Chondrocyte (in vitro differentiated cells): ENCODE measurements around the gene CCNDBP1. TPM values are rescaled to one million over a fixed set of nuclear protein-coding genes. Genes with fewer than 3 reads are reported as not detected.
"Not testable (repeated sequence)": the region's sequence is repeated elsewhere in the genome, so short reads cannot be mapped to it uniquely, and the experiment has no call there.

ENCODE experiments used
- DNase-seq: peaks from one replicate; pipeline ENCODE4 v3.0.0; 2021; ENCODE audit warnings: mixed read lengths, low spot score
- H3K27ac Mint-ChIP-seq: one replicate; pipeline ENCODE4 v1.8.0; 2021; ENCODE audit warnings: mild to moderate bottlenecking, moderate library complexity, mixed read lengths; ENCODE audit not compliant: unreplicated experiment
- H3K27me3 Mint-ChIP-seq: 2 replicates; pipeline ENCODE4 v1.8.0; 2021; ENCODE audit warnings: low read depth, mixed read lengths
- H3K36me3 Mint-ChIP-seq: 2 replicates; pipeline ENCODE4 v1.8.0; 2021; ENCODE audit warnings: low read depth, mixed read lengths
- H3K4me1 Mint-ChIP-seq: 2 replicates; pipeline ENCODE4 v1.8.0; 2021; ENCODE audit warnings: low read depth, mild to moderate bottlenecking, mixed read lengths
- H3K4me3 Mint-ChIP-seq: one replicate; pipeline ENCODE4 v1.8.0; 2021; ENCODE audit warnings: mild to moderate bottlenecking, moderate library complexity, mixed read lengths; ENCODE audit not compliant: unreplicated experiment
- H3K9me3 Mint-ChIP-seq: 2 replicates; pipeline ENCODE4 v1.8.0; 2021; ENCODE audit warnings: low read depth, mixed read lengths
- total RNA-seq: library from RNA; stranded (reverse); gene quantifications from 3 replicates; pipeline ENCODE4 v1.2.1, GENCODE V29; 2021
- TF ChIP-seq, protein P1 (sequence below): fragments of 200-600 bp; sonication (generic); IDR thresholded peaks from 2 replicates; pipeline ENCODE4 v1.5.0; 2021; ENCODE audit warnings: antibody characterized with exemption, mild to moderate bottlenecking, moderate library complexity

Gene CCNDBP1
- total RNA-seq, 1 donor from 2014 or later = 40.1 TPM

GRCh38 chr15:43150191-43150929 lies 34.8 kb upstream of the CCNDBP1 start:
- Mint-ChIP-seq H3K9me3 (no peaks in the 10 kb centered on the region), H3K36me3 (peaks cover 11% of the 10 kb centered on the region), H3K4me1 (peaks cover 11% of the 10 kb centered on the region), H3K27ac (no peak overlapping the region), H3K4me3 (no peak overlapping the region), H3K27me3 (no peaks in the 10 kb centered on the region)
- TF ChIP-seq, protein P1, sequence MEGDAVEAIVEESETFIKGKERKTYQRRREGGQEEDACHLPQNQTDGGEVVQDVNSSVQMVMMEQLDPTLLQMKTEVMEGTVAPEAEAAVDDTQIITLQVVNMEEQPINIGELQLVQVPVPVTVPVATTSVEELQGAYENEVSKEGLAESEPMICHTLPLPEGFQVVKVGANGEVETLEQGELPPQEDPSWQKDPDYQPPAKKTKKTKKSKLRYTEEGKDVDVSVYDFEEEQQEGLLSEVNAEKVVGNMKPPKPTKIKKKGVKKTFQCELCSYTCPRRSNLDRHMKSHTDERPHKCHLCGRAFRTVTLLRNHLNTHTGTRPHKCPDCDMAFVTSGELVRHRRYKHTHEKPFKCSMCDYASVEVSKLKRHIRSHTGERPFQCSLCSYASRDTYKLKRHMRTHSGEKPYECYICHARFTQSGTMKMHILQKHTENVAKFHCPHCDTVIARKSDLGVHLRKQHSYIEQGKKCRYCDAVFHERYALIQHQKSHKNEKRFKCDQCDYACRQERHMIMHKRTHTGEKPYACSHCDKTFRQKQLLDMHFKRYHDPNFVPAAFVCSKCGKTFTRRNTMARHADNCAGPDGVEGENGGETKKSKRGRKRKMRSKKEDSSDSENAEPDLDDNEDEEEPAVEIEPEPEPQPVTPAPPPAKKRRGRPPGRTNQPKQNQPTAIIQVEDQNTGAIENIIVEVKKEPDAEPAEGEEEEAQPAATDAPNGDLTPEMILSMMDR = no peak
- no peak for DNase-seq

- no peak for DNase-seq
- Mint-ChIP-seq H3K36me3 (peaks cover 13% of the 10 kb centered on the region), H3K4me3 (no peak overlapping the region), H3K4me1 (peaks cover 11% of the 10 kb centered on the region), H3K9me3 (no peaks in the 10 kb centered on the region), H3K27ac (no peak overlapping the region), H3K27me3 (no peaks in the 10 kb centered on the region)
- TF ChIP-seq, protein P1 = no peak
These were observed 33.5 kb upstream of the CCNDBP1 start for GRCh38 chr15:43151688-43152087.

DNA sequence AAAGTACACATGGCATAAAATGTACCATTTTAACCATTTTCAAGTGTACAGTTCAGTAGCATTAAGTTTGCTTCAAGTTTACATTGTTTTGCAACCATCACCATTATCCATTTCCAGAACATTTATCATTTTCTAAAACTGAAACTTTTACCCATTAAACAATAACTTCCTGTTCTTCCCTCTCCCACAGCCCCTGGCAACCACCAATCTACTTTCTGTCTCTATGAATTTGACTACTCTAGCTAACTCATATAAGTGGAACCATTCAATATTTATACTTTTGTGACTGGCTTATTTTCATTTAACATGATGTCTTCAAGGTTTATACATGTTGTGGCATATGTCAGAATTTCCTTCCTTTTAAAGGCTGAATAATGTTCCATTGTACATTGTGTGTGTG lies 31.9 kb upstream of the CCNDBP1 start:
- no peak overlapping the region for H3K27ac Mint-ChIP-seq
- peaks cover 11% of the 10 kb centered on the region for H3K4me1 Mint-ChIP-seq
- no peaks in the 10 kb centered on the region for H3K27me3 Mint-ChIP-seq
- DNase-seq = no peak
- no peak overlapping the region for H3K4me3 Mint-ChIP-seq
- TF ChIP-seq, protein P1 = no peak
- H3K36me3 Mint-ChIP-seq = peaks cover 19% of the 10 kb centered on the region
- H3K9me3 Mint-ChIP-seq = peaks cover 3% of the 10 kb centered on the region

DNA sequence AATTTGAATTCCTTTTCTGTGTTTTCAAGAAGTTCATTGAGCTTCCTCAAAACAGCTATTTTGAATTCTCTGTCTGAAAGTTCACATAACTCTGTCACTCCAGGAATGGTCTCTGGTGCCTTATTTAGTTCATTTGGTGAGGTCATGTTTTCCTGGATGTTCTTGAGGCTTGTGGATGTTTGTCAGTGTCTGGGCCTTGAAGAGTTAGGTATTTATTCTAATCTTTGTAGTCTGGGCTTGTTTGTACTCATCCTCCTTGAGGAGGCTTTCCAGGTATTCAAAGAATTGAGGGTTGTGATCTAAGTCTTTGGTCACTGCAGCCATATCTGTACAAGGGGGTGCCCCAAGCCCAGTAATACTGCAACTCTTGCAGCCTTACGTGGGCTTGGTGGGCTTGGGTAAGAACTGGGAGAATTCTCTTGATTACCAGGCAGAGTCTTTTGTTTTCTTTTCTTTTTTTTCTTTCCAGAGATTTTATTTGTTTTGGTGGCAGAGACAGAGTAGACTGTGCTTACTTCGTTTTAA lies 19.3 kb upstream of the CCNDBP1 start:
- Mint-ChIP-seq H3K9me3 (peaks cover 2% of the 10 kb centered on the region), H3K36me3 (peaks cover 10% of the 10 kb centered on the region), H3K27ac (no peak overlapping the region)

DNA sequence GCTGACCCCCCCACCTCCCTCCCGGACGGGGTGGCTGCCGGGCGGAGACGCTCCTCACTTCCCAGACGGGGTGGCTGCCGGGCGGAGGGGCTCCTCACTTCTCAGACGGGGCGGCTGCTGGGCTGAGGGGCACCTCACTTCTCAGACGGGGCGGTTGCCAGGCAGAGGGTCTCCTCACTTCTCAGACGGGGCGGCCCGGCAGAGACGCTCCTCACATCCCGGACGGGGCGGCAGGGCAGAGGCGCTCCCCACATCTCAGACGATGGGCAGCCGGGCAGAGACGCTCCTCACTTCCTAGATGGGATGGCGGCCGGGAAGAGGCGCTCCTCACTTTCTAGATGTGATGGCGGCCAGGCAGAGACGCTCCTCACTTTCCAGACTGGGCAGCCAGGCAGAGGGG lies 17.9 kb upstream of the CCNDBP1 start:
- not testable (repeated sequence) for DNase-seq, H3K36me3 Mint-ChIP-seq, H3K27ac Mint-ChIP-seq, H3K4me3 Mint-ChIP-seq, H3K9me3 Mint-ChIP-seq, H3K27me3 Mint-ChIP-seq
- peaks cover 27% of the 10 kb centered on the region for H3K4me1 Mint-ChIP-seq

More for the DNA sequence above, 19.3 kb upstream of the CCNDBP1 start:
- Mint-ChIP-seq H3K27me3 (no peaks in the 10 kb centered on the region), H3K4me3 (no peak overlapping the region), H3K4me1 (peaks cover 27% of the 10 kb centered on the region)
- no peak for DNase-seq
- TF ChIP-seq, protein P1 = no peak
